Testis (tissue), 3 donors: ENCODE results near the gene SYNGR1. TPM values are rescaled to one million over a fixed set of nuclear protein-coding genes. Genes with fewer than 3 reads are reported as not detected.

Experiments
- DNase-seq: peaks from one replicate; pipeline ENCODE4 v3.0.0-alpha.2; 2019
- H3K27ac ChIP-seq, 2 donors: fragments of 200-600 bp; sonication (generic); one replicate each; pipeline ENCODE4 v1.5.1; 2019
- H3K27me3 ChIP-seq: fragments of 200-600 bp; sonication (generic); one replicate; pipeline ENCODE4 v1.5.1; 2019
- H3K36me3 ChIP-seq: fragments of 200-600 bp; sonication (generic); one replicate; pipeline ENCODE4 v1.5.1; 2017; ENCODE audit warnings: low read depth; ENCODE audit errors: missing control alignments
- H3K4me1 ChIP-seq: fragments of 200-600 bp; sonication (generic); one replicate; pipeline ENCODE4 v1.5.1; 2019
- H3K4me3 ChIP-seq, 2 donors: fragments of 200-600 bp; sonication (generic); one replicate each; pipeline ENCODE4 v1.5.1; 2017 to 2019
- H3K9me3 ChIP-seq: fragments of 200-600 bp; sonication (generic); one replicate; pipeline ENCODE4 v1.5.1; 2017
- CTCF ChIP-seq, 3 experiments: fragments of 450-650 bp in 2 of 3; fragments of 200-600 bp in 1 of 3; sonication (generic) in 1 of 3; IDR thresholded peaks; one replicate each; pipeline ENCODE4 v1.5.1; 2016 to 2019; ENCODE audit warnings: antibody characterized with exemption in 3 of 3, mild to moderate bottlenecking in 2 of 3, moderate library complexity in 1 of 3
- POLR2A ChIP-seq: fragments of 450-650 bp; IDR thresholded peaks from one replicate; pipeline ENCODE4 v1.6.1; 2017; ENCODE audit warnings: antibody characterized with exemption, mild to moderate bottlenecking, moderate library complexity
- WGBS, 2 donors: methylation state at CpG; one replicate each; pipeline ENCODE4 v1.1.5; 2018; 5-methylcytosine and 5-hydroxymethylcytosine counted together
- intact Hi-C: fragments of 100-400 bp; cut with DNase I; formaldehyde crosslinking; loops from one replicate; pipeline ENCODE4 v1.15.1; 2023; ENCODE audit warnings: low total_unique reads
- polyA plus RNA-seq: library from polyadenylated mRNA; stranded (reverse); fragments of 350-450 nt; fragmentation: Illumina TruSeq; extraction: RNeasy Lipid Tissue Mini Kit (QIAGEN cat#74804); gene quantifications from one replicate; pipeline ENCODE4 v1.2.3, GENCODE V29; 2014; ENCODE audit warnings: low read depth, low replicate concordance; ENCODE audit not compliant: insufficient read depth
- small RNA-seq, 2 donors: library from RNA; depleted of rRNA; stranded (forward); fragments of <200 nt; gene quantifications; one replicate each; pipeline ENCODE3, GENCODE V24; 2016
- total RNA-seq, 2 donors: library from RNA; depleted of rRNA; stranded (reverse); fragments of >200 nt; gene quantifications; one replicate each; pipeline ENCODE4 v1.2.3, GENCODE V29; 2016

SYNGR1 gene
- total and polyA plus RNA-seq, 3 donors from 2014 or later = 20.4 to 46.8 (median 32.5) TPM

GRCh38 chr22:39434243-39434653 is 84.5 kb downstream of the SYNGR1 start:
- Histone ChIP-seq H3K36me3 (no peaks in the 10 kb centered on the region), H3K9me3 (no peaks in the 10 kb centered on the region), H3K27ac (no peak overlapping the region), H3K4me3 (no peak overlapping the region), H3K27me3 (no peaks in the 10 kb centered on the region), H3K4me1 (peaks cover 17% of the 10 kb centered on the region)
- DNase-seq = no peak
- intact Hi-C loops = no loop called here
- 87% methylated on average over 12 to 16 of the region's 18 CpGs for WGBS, 2 donors
- TF ChIP-seq POLR2A (no peak), CTCF (IDR thresholded peaks at IDR 0.05) (no peak)

- intact Hi-C loops = no loop called here
- TF ChIP-seq CTCF (IDR thresholded peaks at IDR 0.05) (no peak), POLR2A (no peak)
- WGBS, 2 donors = 88 to 92% methylated on average over 4 to 6 of the region's 6 CpGs
- DNase-seq = no peak
- H3K4me1 ChIP-seq = peaks cover 17% of the 10 kb centered on the region
- H3K36me3 ChIP-seq = no peaks in the 10 kb centered on the region
- H3K27ac ChIP-seq = no peak overlapping the region
- no peaks in the 10 kb centered on the region for H3K27me3 ChIP-seq
- no peaks in the 10 kb centered on the region for H3K9me3 ChIP-seq
- no peak overlapping the region for H3K4me3 ChIP-seq
Observed at GRCh38 chr22:39434721-39435120, 84.9 kb downstream of the SYNGR1 start.

Small RNAs within 50 kb of the gene (small RNA-seq; reads per million reads assigned to genes)
- gene SNORD43 (0 reads per million in 2 donors), gene SNORD83A (12,214 to 21,829 reads per million in 2 donors), gene SNORD83B (0 reads per million in 2 donors)

Other genes with a start within 250 kb of the SYNGR1 start
- gene CBX7, start 197.3 kb upstream of the SYNGR1 start, total RNA-seq = 10 to 100 TPM; 51.3 to 62.8 TPM
- gene CBX7, start 197.3 kb upstream of the SYNGR1 start, polyA plus RNA-seq = 25.7 TPM
- 10 to 100 TPM in 1 of 2 donors, 1 to 10 TPM in 1; 9.8 to 13.3 TPM for gene PDGFB, start 105.0 kb upstream of the SYNGR1 start, total RNA-seq
- gene PDGFB, start 105.0 kb upstream of the SYNGR1 start, polyA plus RNA-seq = 7.7 TPM
- 1,000 to 10,000 TPM; 1,087 to 2,075 TPM for gene RPL3, start 30.4 kb upstream of the SYNGR1 start, total RNA-seq
- gene RPL3, start 30.4 kb upstream of the SYNGR1 start, polyA plus RNA-seq = 2,042 TPM
- gene TAB1, start 49.8 kb downstream of the SYNGR1 start, total RNA-seq = 10 to 100 TPM; 29.8 to 35.7 TPM
- gene TAB1, start 49.8 kb downstream of the SYNGR1 start, polyA plus RNA-seq = 21.9 TPM
- 1 to 10 TPM; 4.6 to 6.4 TPM for gene MGAT3, start 107.0 kb downstream of the SYNGR1 start, total RNA-seq
- gene MGAT3, start 107.0 kb downstream of the SYNGR1 start, polyA plus RNA-seq = 9.7 TPM
- 100 to 1,000 TPM in 1 of 2 donors, 10 to 100 TPM in 1; 60.6 to 120 TPM for gene MIEF1, start 152.3 kb downstream of the SYNGR1 start, total RNA-seq
- 78.2 TPM for gene MIEF1, start 152.3 kb downstream of the SYNGR1 start, polyA plus RNA-seq
- 100 to 1,000 TPM; 192 to 228 TPM for gene ATF4, start 170.6 kb downstream of the SYNGR1 start, total RNA-seq
- 227 TPM for gene ATF4, start 170.6 kb downstream of the SYNGR1 start, polyA plus RNA-seq
- 100 to 1,000 TPM; 156 to 158 TPM for gene RPS19BP1, start 182.8 kb downstream of the SYNGR1 start, total RNA-seq
- 97.7 TPM for gene RPS19BP1, start 182.8 kb downstream of the SYNGR1 start, polyA plus RNA-seq
- gene CACNA1I, start 220.8 kb downstream of the SYNGR1 start, total RNA-seq = 1 to 10 TPM; 1.7 to 2.0 TPM
- gene CACNA1I, start 220.8 kb downstream of the SYNGR1 start, polyA plus RNA-seq = 1.3 TPM